Measurements from ENCODE around the gene ERI3. TPM values are rescaled to one million over a fixed set of nuclear protein-coding genes. Genes with fewer than 3 reads are reported as not detected.

The ERI3 gene
- total RNA-seq, 4 donors from 2014 or later = 27.0 to 35.1 (median 31.8) TPM

DNA sequence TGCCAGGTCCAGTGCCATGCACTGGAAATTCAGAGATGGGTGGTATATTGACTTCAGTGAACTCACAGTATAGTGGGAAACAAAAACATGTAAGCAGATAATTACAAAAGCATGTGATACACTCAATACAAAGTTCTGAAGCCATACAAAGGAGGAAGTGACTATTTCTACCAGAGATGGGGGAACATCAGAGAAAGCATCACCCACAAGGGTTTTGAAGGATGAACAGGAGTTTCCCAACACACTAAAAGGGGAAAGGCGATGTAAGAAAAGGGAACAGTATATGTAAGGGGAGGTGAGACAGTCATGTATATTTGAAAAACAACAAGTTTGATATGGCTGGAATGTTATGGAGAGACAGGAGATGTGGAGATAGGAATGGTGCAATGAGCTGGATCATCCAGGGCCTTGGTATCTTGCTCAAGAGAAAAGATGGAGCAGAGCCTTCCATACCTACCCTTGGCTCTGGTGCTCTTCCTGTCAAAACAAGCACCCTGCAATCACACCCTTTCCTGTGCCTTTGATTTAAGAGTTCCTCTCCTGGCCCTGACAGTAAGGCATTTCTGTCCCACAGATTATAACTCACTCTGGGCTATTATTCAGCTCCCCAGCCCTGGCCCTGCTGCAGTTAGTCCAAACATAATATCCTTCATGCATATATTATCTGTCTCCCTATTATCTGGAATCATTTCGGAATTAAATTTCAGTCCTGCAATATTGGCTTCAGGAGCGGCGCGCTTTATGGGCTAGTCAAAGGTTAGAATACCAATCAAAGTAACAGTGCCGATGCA is 81.3 kb downstream of the ERI3 start:
- WGBS, 2 donors = 97 to 99% methylated on average over 2 to 6 of the region's 6 CpGs
- Histone ChIP-seq H3K4me3 (no peak overlapping the region), H3K27me3 (no peaks in the 10 kb centered on the region), H3K36me3 (no peaks in the 10 kb centered on the region), H3K27ac (no peak overlapping the region), H3K9me3 (no peaks in the 10 kb centered on the region), H3K4me1 (peaks cover 0 to 22% (median 5%) of the 10 kb centered on the region in 3 donors)
- TF ChIP-seq POLR2A (IDR thresholded peaks at IDR 0.05) = no peak
- TF ChIP-seq, protein P1, sequence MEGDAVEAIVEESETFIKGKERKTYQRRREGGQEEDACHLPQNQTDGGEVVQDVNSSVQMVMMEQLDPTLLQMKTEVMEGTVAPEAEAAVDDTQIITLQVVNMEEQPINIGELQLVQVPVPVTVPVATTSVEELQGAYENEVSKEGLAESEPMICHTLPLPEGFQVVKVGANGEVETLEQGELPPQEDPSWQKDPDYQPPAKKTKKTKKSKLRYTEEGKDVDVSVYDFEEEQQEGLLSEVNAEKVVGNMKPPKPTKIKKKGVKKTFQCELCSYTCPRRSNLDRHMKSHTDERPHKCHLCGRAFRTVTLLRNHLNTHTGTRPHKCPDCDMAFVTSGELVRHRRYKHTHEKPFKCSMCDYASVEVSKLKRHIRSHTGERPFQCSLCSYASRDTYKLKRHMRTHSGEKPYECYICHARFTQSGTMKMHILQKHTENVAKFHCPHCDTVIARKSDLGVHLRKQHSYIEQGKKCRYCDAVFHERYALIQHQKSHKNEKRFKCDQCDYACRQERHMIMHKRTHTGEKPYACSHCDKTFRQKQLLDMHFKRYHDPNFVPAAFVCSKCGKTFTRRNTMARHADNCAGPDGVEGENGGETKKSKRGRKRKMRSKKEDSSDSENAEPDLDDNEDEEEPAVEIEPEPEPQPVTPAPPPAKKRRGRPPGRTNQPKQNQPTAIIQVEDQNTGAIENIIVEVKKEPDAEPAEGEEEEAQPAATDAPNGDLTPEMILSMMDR (IDR thresholded peaks at IDR 0.05) = no peak
- intact Hi-C loops (cut with DNase I) = no loop called here
- DNase-seq = no peak

DNA sequence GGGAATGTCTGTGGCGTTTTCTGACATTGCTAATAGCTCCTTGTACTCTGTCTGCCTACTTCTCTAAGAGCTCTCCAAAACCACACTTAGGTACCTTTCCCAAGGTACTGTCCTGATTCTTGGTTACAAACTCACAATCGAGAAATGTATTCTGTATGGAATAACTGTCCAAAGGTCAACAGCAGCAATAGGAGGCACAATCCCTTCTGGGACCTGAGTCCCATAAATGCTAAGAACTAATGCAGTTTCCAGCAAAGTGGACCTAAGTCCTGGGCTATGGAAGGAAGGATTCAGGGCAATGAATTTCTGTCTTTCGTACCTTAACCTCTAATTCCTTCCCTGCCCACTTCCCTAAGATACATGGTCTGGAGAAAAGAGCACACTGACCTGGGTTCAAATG is 82.1 kb downstream of the ERI3 start:
- 94% methylated on average over 3 of the region's 3 CpGs for WGBS, 2 donors
- Histone ChIP-seq H3K27ac (no peak overlapping the region), H3K4me3 (no peak overlapping the region), H3K9me3 (no peaks in the 10 kb centered on the region), H3K36me3 (no peaks in the 10 kb centered on the region), H3K27me3 (no peaks in the 10 kb centered on the region), H3K4me1 (peaks cover 0 to 22% (median 5%) of the 10 kb centered on the region in 3 donors)
- no peak for DNase-seq
- intact Hi-C loops (cut with DNase I) = no loop called here
- TF ChIP-seq, protein P1 (IDR thresholded peaks at IDR 0.05) = no peak
- no peak for TF ChIP-seq POLR2A (IDR thresholded peaks at IDR 0.05)

DNA sequence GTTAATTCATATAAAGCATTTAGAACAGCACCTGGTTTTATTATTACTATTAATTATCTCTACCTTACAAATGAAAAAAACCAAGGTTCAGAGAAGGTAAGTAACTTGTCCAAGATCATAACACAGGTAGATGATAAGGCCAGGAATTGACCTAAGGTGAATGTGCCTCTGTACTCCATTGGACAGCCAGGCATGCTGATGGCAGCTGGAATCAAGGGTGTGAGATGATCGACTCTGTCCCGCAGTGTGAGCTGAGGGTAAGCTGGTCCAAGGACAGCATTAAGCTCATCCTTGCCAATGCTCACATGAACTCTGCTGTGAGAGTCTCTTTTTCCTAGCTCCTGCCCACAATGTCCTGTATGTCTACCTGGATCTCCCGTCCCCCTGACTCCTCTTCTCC is 83.4 kb downstream of the ERI3 start:
- Histone ChIP-seq H3K4me1 (peaks cover 0 to 15% (median 5%) of the 10 kb centered on the region in 3 donors), H3K27me3 (no peaks in the 10 kb centered on the region), H3K9me3 (no peaks in the 10 kb centered on the region), H3K4me3 (no peak overlapping the region), H3K27ac (no peak overlapping the region), H3K36me3 (no peaks in the 10 kb centered on the region)
- 86 to 100% methylated on average over 1 to 3 of the region's 3 CpGs for WGBS, 2 donors
- no peak for DNase-seq
- no peak for TF ChIP-seq POLR2A (IDR thresholded peaks at IDR 0.05)
- TF ChIP-seq, protein P1 (IDR thresholded peaks at IDR 0.05) = no peak
- intact Hi-C loops (cut with DNase I) = no loop called here

DNA sequence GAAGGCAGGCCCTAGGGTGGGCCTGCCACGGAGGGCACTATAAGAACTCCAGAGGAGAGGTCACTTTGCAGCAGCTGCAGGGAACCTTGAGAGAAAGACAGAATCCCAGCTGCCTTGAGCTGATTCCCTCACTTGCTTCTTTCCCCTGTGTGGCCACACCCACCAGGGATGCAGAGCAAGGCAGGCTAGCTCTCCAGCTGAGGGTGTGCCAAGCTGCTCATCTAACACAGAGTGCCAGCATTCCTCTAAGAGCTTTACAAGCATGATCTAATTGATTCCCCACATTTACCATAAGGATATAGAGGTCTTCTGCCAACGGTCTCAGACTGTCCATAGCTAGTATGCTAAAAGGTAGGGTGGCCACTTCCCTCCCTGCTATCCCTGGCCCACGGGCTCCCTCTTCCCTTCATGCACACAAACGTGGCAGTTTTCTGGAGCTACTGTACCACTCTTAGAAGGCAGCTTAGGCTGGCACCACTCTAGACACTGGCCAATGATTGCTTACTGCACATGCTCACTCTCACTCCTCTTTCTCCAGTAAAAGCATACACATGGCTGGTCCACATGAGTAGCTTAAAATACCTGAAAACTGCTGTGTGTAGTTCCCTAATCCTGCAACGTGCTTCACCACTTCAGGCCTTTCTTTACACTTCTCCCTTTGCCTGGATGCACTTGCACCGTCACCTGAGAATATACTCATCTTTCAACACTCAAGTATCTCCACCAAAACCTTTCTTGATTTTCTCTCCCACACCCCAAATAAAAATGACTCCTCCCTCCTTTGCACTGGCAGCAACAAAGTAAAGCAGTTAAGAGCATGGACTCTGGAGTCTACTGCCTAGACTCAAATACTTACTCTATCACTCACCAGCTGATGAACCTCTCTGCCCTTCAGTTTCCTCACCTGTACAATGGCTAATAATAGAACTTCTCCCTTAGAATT is 84.1 kb downstream of the ERI3 start:
- Histone ChIP-seq H3K27ac (no peak overlapping the region), H3K4me1 (peaks cover 0 to 8% (median 3%) of the 10 kb centered on the region in 3 donors), H3K9me3 (no peaks in the 10 kb centered on the region), H3K4me3 (no peak overlapping the region), H3K27me3 (no peaks in the 10 kb centered on the region), H3K36me3 (no peaks in the 10 kb centered on the region)
- TF ChIP-seq POLR2A (IDR thresholded peaks at IDR 0.05) = no peak
- TF ChIP-seq, protein P1 (IDR thresholded peaks at IDR 0.05) = no peak
- intact Hi-C loops (cut with DNase I) = no loop called here
- 72 to 83% methylated on average over 5 to 6 of the region's 6 CpGs for WGBS, 2 donors
- DNase-seq = no peak

DNA sequence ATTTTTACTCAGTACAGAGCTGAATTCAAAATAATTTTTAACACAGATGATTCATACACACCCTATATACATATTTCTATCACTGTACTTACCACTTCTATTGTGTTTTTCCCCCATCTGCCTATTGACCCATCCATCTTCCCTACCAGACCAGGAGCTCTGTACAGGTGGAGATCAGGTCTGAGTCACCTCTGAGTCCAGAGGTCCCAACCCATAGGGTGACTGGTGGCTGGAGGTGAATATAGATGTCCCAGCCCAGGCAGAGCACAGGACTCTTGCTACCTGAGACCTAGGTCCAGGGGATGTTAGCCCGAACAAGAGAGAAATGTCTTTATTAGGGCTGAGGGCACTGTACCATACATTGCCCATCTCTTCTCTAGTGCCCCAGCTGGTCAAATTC is 87.0 kb downstream of the ERI3 start:
- intact Hi-C loops (cut with DNase I) = no loop called here
- Histone ChIP-seq H3K4me3 (no peak overlapping the region), H3K9me3 (no peaks in the 10 kb centered on the region), H3K27me3 (no peaks in the 10 kb centered on the region), H3K36me3 (no peaks in the 10 kb centered on the region), H3K4me1 (peaks cover 0 to 6% (median 5%) of the 10 kb centered on the region in 3 donors), H3K27ac (no peak overlapping the region)
- TF ChIP-seq POLR2A (IDR thresholded peaks at IDR 0.05) = no peak
- TF ChIP-seq, protein P1 (IDR thresholded peaks at IDR 0.05) = no peak
- WGBS, 2 donors = 89 to 100% methylated on average over 1 of the region's 1 CpG
- DNase-seq = no peak
